Measurements from ENCODE around the gene ARMH3. TPM values are rescaled to one million over a fixed set of nuclear protein-coding genes. Genes with fewer than 3 reads are reported as not detected.

ARMH3 gene
- total RNA-seq, 1 experiment from 2014 or later: 8.2 TPM

GRCh38 chr10:101897633-101898032, 158.3 kb downstream of the ARMH3 start:
- no peaks in the 10 kb centered on the region for H3K27me3 ChIP-seq (replicated peaks)
- H3K36me3 ChIP-seq: no peaks in the 10 kb centered on the region
- no peak overlapping the region for H3K4me3 ChIP-seq
- H3K27ac ChIP-seq: no peak overlapping the region
- no peaks in the 10 kb centered on the region for H3K9me3 ChIP-seq (replicated peaks)
- DNase-seq (ENCODE audit: low read depth in 1 of 2, low spot score in 2 of 2): peak in 1 of 2 experiments; percentile 29
- peaks cover 9% of the 10 kb centered on the region for H3K4me1 ChIP-seq (replicated peaks)

- no peak overlapping the region for H3K4me3 ChIP-seq
- H3K36me3 ChIP-seq: no peaks in the 10 kb centered on the region
- no peaks in the 10 kb centered on the region for H3K9me3 ChIP-seq (replicated peaks)
- H3K27me3 ChIP-seq (replicated peaks): no peaks in the 10 kb centered on the region
- H3K4me1 ChIP-seq (replicated peaks): peaks cover 9% of the 10 kb centered on the region
- H3K27ac ChIP-seq: no peak overlapping the region
- no peak for DNase-seq (ENCODE audit: low read depth in 1 of 2, low spot score in 2 of 2)
Observed at GRCh38 chr10:101896225-101896877, 159.6 kb downstream of the ARMH3 start.

DNA sequence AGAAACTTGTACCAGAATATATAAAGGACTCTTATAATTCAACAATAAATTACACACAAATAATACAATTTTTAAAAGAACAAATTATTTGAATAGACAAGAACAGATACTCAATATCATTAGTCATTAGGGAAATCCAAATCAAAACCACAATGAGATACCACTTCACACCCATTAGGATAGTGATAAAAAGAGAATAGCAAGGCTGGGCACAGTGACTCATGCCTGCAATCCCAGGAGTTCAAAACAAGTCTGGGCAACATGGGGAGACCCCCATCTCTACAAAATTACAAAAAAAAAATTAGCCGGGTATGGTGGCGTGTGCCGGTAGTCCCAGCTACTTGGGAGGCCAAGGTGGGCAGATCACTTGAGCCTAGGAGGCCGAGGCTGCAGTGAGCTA, 160.2 kb downstream of the ARMH3 start:
- no peaks in the 10 kb centered on the region for H3K27me3 ChIP-seq (replicated peaks)
- no peaks in the 10 kb centered on the region for H3K36me3 ChIP-seq
- no peak overlapping the region for H3K27ac ChIP-seq
- peaks cover 9% of the 10 kb centered on the region for H3K4me1 ChIP-seq (replicated peaks)
- no peak overlapping the region for H3K4me3 ChIP-seq
- no peaks in the 10 kb centered on the region for H3K9me3 ChIP-seq (replicated peaks)
- no peak for DNase-seq (ENCODE audit: low read depth in 1 of 2, low spot score in 2 of 2)

GRCh38 chr10:101894742-101895141, 161.2 kb downstream of the ARMH3 start:
- peaks cover 9% of the 10 kb centered on the region for H3K4me1 ChIP-seq (replicated peaks)
- H3K9me3 ChIP-seq (replicated peaks): no peaks in the 10 kb centered on the region
- H3K4me3 ChIP-seq: no peak overlapping the region
- no peaks in the 10 kb centered on the region for H3K36me3 ChIP-seq
- H3K27ac ChIP-seq: no peak overlapping the region
- no peak for DNase-seq (ENCODE audit: low read depth in 1 of 2, low spot score in 2 of 2)
- no peaks in the 10 kb centered on the region for H3K27me3 ChIP-seq (replicated peaks)

- Histone ChIP-seq H3K36me3 (no peaks in the 10 kb centered on the region), H3K27ac (no peak overlapping the region), H3K4me1 (replicated peaks) (peaks cover 9% of the 10 kb centered on the region), H3K9me3 (replicated peaks) (no peaks in the 10 kb centered on the region), H3K27me3 (replicated peaks) (no peaks in the 10 kb centered on the region), H3K4me3 (no peak overlapping the region)
- no peak for DNase-seq (ENCODE audit: low read depth in 1 of 2, low spot score in 2 of 2)
Observed at GRCh38 chr10:101894266-101894665, 161.7 kb downstream of the ARMH3 start.

DNA sequence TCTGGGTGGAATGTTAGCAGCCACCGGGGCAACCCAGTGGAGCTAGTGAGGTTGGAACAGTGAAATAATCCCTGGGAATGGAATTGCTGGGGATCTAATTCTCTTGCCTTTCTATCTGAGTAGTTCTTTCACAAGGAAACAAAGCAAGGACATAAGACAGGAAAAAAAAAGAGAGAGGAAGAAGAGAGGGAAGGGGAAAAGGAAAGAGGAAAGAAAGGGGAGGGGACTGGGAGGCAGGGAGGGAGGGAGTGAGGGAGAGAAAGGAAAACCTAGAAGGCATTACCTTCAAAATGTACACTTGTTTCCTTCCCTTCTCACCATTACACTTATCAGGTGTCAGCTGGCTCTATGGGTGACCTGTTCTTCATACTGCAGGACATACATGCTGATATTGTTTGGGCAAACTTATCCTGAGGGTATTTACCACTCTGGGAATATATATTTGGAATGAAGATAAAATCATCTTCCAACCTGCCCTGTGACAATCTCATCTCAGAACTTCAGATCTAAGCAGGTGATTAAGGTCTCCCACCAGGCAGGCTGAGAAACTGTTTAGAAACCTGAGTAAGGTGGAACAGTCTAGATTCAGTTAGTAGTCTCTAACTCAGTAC, 162.4 kb downstream of the ARMH3 start:
- no peak for DNase-seq (ENCODE audit: low read depth in 1 of 2, low spot score in 2 of 2)
- Histone ChIP-seq H3K9me3 (replicated peaks) (no peaks in the 10 kb centered on the region), H3K4me1 (replicated peaks) (peaks cover 9% of the 10 kb centered on the region), H3K36me3 (peaks cover 1% of the 10 kb centered on the region; the same call in 1 of the 2 replicates), H3K27ac (no peak overlapping the region), H3K27me3 (replicated peaks) (no peaks in the 10 kb centered on the region), H3K4me3 (no peak overlapping the region)

GRCh38 chr10:101892782-101893391, 163.1 kb downstream of the ARMH3 start:
- no peaks in the 10 kb centered on the region for H3K27me3 ChIP-seq (replicated peaks)
- peaks cover 7% of the 10 kb centered on the region for H3K4me1 ChIP-seq (replicated peaks)
- no peak overlapping the region for H3K4me3 ChIP-seq
- no peak for DNase-seq (ENCODE audit: low read depth in 1 of 2, low spot score in 2 of 2)
- H3K9me3 ChIP-seq (replicated peaks): no peaks in the 10 kb centered on the region
- peaks cover 5% of the 10 kb centered on the region; the same call in 1 of the 2 replicates for H3K36me3 ChIP-seq
- no peak overlapping the region for H3K27ac ChIP-seq

GRCh38 chr10:101889256-101890210, 166.4 kb downstream of the ARMH3 start:
- Histone ChIP-seq H3K36me3 (peaks cover 5% of the 10 kb centered on the region; the same call in 1 of the 2 replicates), H3K27ac (no peak overlapping the region), H3K9me3 (replicated peaks) (no peaks in the 10 kb centered on the region), H3K4me3 (no peak overlapping the region), H3K27me3 (replicated peaks) (no peaks in the 10 kb centered on the region), H3K4me1 (replicated peaks) (no peaks in the 10 kb centered on the region)
- DNase-seq (ENCODE audit: low read depth in 1 of 2, low spot score in 2 of 2): peak; percentile 61 to 78

- no peak overlapping the region for H3K4me3 ChIP-seq
- H3K36me3 ChIP-seq: peaks cover 5% of the 10 kb centered on the region; the same call in 1 of the 2 replicates
- no peak for DNase-seq (ENCODE audit: low read depth in 1 of 2, low spot score in 2 of 2)
- H3K27me3 ChIP-seq (replicated peaks): no peaks in the 10 kb centered on the region
- no peaks in the 10 kb centered on the region for H3K4me1 ChIP-seq (replicated peaks)
- H3K9me3 ChIP-seq (replicated peaks): no peaks in the 10 kb centered on the region
- no peak overlapping the region for H3K27ac ChIP-seq
Observed at GRCh38 chr10:101888251-101888949, 167.6 kb downstream of the ARMH3 start.

GRCh38 chr10:101887775-101888174, 168.2 kb downstream of the ARMH3 start:
- no peaks in the 10 kb centered on the region for H3K9me3 ChIP-seq (replicated peaks)
- no peaks in the 10 kb centered on the region for H3K27me3 ChIP-seq (replicated peaks)
- no peak overlapping the region for H3K27ac ChIP-seq
- H3K4me3 ChIP-seq: no peak overlapping the region
- no peak for DNase-seq (ENCODE audit: low read depth in 1 of 2, low spot score in 2 of 2)
- H3K4me1 ChIP-seq (replicated peaks): no peaks in the 10 kb centered on the region
- H3K36me3 ChIP-seq: peaks cover 5% of the 10 kb centered on the region; the same call in 1 of the 2 replicates

DNA sequence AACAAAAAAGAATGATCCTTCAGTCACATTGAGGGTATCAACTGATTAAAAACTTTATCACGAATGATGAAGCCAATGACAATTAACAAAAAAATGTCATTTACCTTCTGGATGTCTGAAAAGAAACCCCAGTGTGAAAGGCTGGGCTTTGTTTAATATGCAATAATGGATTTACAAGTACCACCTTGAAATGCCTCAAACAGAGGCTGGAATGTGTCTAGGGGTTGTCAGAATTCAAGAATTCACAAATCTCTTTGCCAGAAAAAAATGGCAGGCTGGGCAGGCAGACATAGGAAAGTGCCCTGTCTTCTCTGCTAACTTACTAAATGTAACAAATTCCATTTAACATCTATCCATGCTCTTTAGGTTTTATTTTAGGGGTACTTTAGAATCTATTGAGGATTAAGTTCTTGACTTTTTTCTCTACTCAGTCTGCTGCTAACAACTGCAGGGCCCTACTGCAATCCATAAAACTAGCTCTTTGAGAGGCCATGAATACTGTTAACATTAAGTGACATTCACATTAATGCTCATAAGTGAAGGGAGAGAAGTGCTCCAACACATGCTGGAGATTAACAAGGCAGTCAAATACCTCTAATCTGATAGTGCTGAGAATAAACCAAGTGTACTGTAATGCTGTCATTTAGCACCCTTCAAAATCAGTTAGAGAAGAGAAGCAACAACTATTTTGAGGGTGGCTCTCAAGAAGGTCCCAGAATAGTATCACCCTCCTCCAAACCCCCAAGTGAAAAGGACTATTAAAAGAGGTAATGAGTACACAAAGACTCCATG, 169.3 kb downstream of the ARMH3 start:
- Histone ChIP-seq H3K9me3 (replicated peaks) (no peaks in the 10 kb centered on the region), H3K36me3 (peaks cover 5% of the 10 kb centered on the region; the same call in 1 of the 2 replicates), H3K4me1 (replicated peaks) (no peaks in the 10 kb centered on the region), H3K27ac (no peak overlapping the region), H3K27me3 (replicated peaks) (no peaks in the 10 kb centered on the region), H3K4me3 (no peak overlapping the region)
- DNase-seq (ENCODE audit: low read depth in 1 of 2, low spot score in 2 of 2): no peak

GRCh38 chr10:101881036-101881774, 174.8 kb downstream of the ARMH3 start:
- Histone ChIP-seq H3K27ac (no peak overlapping the region), H3K36me3 (no peaks in the 10 kb centered on the region), H3K9me3 (replicated peaks) (no peaks in the 10 kb centered on the region), H3K4me3 (no peak overlapping the region), H3K4me1 (replicated peaks) (peaks cover 20% of the 10 kb centered on the region), H3K27me3 (replicated peaks) (no peaks in the 10 kb centered on the region)
- DNase-seq (ENCODE audit: low read depth in 1 of 2, low spot score in 2 of 2): no peak

Measured in SJSA1 (cell line).